ENCODE data around the gene HBG2.

DNA sequence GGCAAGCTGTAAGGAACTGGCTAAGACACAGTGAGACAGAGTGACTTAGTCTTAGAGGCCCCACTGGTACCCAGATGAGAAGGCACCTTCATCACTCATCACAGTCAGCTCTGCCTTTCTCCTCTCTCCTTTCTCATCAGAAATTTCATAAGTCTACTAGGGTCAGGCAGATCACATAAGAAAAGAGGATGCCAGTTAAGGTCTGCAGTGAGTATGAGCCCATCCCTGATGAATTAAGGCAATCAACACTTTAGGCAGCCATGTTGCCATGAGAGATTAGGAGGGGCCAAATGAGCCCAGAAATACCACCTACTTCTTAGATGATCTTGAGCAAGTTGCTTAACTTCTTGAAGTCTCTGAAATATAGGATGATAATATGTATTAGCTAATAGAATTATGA, 27.0 kb upstream of the HBG2 start:
- TF ChIP-seq, protein P1, sequence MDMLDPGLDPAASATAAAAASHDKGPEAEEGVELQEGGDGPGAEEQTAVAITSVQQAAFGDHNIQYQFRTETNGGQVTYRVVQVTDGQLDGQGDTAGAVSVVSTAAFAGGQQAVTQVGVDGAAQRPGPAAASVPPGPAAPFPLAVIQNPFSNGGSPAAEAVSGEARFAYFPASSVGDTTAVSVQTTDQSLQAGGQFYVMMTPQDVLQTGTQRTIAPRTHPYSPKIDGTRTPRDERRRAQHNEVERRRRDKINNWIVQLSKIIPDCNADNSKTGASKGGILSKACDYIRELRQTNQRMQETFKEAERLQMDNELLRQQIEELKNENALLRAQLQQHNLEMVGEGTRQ (IDR thresholded peaks at IDR 0.05; ENCODE audit: borderline replicate concordance, low read depth, low read length) = no peak
- TF ChIP-seq ZZZ3 (IDR thresholded peaks at IDR 0.05; ENCODE audit: control insufficient read depth, insufficient read length, low read depth) (no peak), ASH2L (IDR thresholded peaks at IDR 0.05; ENCODE audit: borderline replicate concordance, low read depth) (no peak), SMARCA5 (IDR thresholded peaks at IDR 0.05) (no peak), RFX5 (IDR thresholded peaks at IDR 0.05; ENCODE audit: low read depth, low read length) (no peak), POLR2AphosphoS5 (IDR thresholded peaks at IDR 0.05; ENCODE audit: low read length) (no peak), SMAD5 (IDR thresholded peaks at IDR 0.05; ENCODE audit: low read depth) (no peak), JUNB (IDR thresholded peaks at IDR 0.05) (no peak), RB1 (IDR thresholded peaks at IDR 0.05; ENCODE audit: borderline replicate concordance) (no peak)
- TF ChIP-seq, protein P2, sequence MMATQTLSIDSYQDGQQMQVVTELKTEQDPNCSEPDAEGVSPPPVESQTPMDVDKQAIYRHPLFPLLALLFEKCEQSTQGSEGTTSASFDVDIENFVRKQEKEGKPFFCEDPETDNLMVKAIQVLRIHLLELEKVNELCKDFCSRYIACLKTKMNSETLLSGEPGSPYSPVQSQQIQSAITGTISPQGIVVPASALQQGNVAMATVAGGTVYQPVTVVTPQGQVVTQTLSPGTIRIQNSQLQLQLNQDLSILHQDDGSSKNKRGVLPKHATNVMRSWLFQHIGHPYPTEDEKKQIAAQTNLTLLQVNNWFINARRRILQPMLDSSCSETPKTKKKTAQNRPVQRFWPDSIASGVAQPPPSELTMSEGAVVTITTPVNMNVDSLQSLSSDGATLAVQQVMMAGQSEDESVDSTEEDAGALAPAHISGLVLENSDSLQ (IDR thresholded peaks at IDR 0.05) = no peak
- TF ChIP-seq, protein P3, sequence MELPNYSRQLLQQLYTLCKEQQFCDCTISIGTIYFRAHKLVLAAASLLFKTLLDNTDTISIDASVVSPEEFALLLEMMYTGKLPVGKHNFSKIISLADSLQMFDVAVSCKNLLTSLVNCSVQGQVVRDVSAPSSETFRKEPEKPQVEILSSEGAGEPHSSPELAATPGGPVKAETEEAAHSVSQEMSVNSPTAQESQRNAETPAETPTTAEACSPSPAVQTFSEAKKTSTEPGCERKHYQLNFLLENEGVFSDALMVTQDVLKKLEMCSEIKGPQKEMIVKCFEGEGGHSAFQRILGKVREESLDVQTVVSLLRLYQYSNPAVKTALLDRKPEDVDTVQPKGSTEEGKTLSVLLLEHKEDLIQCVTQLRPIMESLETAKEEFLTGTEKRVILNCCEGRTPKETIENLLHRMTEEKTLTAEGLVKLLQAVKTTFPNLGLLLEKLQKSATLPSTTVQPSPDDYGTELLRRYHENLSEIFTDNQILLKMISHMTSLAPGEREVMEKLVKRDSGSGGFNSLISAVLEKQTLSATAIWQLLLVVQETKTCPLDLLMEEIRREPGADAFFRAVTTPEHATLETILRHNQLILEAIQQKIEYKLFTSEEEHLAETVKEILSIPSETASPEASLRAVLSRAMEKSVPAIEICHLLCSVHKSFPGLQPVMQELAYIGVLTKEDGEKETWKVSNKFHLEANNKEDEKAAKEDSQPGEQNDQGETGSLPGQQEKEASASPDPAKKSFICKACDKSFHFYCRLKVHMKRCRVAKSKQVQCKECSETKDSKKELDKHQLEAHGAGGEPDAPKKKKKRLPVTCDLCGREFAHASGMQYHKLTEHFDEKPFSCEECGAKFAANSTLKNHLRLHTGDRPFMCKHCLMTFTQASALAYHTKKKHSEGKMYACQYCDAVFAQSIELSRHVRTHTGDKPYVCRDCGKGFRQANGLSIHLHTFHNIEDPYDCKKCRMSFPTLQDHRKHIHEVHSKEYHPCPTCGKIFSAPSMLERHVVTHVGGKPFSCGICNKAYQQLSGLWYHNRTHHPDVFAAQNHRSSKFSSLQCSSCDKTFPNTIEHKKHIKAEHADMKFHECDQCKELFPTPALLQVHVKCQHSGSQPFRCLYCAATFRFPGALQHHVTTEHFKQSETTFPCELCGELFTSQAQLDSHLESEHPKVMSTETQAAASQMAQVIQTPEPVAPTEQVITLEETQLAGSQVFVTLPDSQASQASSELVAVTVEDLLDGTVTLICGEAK (IDR thresholded peaks at IDR 0.05; ENCODE audit: borderline replicate concordance) = no peak
- TF ChIP-seq, protein P4, sequence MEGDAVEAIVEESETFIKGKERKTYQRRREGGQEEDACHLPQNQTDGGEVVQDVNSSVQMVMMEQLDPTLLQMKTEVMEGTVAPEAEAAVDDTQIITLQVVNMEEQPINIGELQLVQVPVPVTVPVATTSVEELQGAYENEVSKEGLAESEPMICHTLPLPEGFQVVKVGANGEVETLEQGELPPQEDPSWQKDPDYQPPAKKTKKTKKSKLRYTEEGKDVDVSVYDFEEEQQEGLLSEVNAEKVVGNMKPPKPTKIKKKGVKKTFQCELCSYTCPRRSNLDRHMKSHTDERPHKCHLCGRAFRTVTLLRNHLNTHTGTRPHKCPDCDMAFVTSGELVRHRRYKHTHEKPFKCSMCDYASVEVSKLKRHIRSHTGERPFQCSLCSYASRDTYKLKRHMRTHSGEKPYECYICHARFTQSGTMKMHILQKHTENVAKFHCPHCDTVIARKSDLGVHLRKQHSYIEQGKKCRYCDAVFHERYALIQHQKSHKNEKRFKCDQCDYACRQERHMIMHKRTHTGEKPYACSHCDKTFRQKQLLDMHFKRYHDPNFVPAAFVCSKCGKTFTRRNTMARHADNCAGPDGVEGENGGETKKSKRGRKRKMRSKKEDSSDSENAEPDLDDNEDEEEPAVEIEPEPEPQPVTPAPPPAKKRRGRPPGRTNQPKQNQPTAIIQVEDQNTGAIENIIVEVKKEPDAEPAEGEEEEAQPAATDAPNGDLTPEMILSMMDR (IDR thresholded peaks at IDR 0.05 in 2 of 3, conservative IDR thresholded peaks at IDR 0.05 in 1 of 3; ENCODE audit: control insufficient read depth in 2 of 3, extremely low read depth in 1 of 3, insufficient read depth in 1 of 3, low read depth in 3 of 3, low read length in 3 of 3) = no peak

Measured in GM12878 (cell line).